Measurements from ENCODE around the gene SASH1. TPM values are rescaled to one million over a fixed set of nuclear protein-coding genes. Genes with fewer than 3 reads are reported as not detected.

The SASH1 gene
- total RNA-seq, 1 donor from 2014 or later: 1.6 TPM

DNA sequence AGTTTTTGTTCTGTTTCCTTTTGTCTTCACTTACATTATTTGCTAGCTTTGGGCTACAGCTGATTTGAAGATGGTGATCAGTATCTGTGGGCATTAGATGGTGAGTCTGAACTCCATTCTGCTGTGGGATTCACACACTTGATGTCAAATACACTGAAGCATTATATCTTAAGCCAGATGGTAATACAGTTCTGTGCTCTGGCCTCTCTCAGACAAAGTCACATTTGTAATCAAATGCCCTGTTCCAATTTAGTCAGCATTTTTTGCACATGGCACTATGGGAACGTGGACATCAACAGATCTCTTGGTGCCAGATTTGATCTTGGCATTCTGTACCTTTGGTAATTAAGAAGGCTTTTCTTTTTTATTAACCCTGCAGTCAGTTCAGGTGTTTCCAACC lies 56.0 kb downstream of the SASH1 start:
- intact Hi-C loops (cut with micrococcal nuclease): no loop called here

DNA sequence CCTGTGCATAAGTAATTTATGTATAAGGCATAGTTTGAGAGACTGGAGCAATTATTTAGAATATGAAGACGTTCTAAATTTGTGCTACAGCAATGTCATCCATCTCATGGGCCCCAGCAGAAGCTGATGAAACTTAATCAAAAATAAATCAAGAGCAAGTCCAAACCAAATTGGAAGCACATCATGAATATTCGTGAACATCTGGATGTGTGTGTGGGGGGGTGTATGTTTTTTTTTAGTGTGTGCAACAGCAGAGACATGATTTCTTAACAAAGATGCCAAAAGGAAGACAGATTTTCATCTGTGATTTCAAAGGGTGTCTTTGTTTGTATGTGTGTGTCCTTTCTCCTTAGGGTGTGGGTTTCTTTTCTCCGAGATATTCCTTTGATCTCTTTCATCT lies 58.9 kb downstream of the SASH1 start:
- intact Hi-C loops (cut with micrococcal nuclease): no loop called here

DNA sequence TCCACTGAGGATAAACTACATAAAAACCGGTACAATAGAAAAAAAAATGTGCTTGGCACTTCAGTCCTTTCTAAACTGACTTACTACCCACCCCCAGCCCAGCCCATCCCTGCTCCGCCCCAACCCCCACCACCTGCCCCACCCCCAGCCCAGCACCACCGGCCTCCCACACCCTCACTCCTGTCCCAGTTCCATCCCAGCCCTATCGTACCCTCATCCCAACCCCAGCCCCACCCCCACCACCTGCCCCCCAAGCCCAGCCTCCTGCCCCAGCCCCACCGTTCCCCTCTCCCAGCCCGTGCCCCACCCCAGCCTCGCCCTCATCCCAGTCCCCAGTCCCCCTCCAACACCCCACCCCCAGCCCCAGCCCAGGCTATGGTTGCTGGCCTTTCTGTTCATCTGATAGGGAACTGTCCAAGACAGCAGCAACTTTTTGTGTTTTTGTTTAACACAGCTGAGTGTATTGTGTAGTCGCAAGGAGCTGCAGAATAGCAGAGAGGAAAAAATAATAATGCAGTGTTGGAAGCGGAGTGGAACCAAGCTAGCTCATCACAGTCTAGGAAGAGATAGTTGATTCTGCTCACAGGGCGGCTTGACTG lies 61.9 kb downstream of the SASH1 start:
- intact Hi-C loops (cut with micrococcal nuclease): no loop called here

DNA sequence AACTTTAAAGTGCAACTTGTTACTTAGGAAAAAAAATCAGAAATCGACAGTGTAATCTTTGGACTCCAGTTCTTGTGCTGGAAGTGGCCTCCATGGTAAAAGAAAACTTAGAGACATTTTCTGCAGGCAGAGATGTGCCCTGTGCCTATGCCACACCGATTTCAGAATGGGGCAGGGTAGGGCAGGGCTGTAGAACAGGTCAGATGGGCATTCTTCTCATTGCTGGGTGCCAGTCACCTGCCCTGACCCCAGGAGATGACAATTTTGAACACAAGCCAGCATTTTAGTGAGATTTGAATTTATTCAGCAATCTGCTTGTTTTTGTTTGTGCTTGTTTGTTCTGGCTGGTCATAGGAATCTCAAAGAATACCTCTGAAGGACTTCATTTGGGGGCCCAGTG lies 63.3 kb downstream of the SASH1 start:
- intact Hi-C loops (cut with micrococcal nuclease): no loop called here

DNA sequence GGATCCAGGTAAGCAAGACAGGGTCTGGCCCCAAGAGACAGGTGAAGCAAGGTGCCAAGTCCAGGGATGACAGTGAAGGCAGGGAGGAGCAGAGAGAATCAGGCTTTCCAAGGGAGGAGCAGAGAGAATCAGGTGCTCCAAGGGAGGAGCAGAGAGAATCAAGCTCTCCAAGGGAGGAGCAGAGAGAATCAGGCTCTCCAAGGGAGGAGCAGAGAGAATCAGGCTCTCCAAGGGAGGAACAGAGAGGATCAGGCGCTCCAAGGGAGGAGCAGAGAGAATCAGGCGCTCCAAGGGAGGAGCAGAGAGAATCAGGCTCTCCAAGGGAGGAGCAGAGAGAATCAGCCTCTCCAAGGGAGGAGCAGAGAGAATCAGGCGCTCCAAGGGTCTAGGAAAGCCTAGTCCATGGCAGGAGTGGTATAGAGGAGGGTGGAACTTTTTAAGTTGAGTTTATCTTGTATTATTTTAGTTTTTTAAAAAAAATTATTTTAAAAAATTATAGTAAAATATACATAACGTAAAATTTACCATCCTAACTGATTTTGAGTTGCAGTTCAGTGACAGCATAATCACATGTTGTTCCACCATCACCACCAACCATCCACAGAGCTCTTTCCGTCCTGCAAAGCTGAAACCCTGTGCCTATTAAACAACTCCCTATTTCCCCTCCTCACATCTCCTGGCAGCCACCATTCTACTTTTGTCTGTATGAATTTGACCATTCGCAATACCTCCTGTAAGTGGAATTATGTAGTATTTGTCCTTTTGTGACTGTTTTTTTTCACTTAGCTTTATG lies 64.1 kb downstream of the SASH1 start:
- intact Hi-C loops (cut with micrococcal nuclease): no loop called here

DNA sequence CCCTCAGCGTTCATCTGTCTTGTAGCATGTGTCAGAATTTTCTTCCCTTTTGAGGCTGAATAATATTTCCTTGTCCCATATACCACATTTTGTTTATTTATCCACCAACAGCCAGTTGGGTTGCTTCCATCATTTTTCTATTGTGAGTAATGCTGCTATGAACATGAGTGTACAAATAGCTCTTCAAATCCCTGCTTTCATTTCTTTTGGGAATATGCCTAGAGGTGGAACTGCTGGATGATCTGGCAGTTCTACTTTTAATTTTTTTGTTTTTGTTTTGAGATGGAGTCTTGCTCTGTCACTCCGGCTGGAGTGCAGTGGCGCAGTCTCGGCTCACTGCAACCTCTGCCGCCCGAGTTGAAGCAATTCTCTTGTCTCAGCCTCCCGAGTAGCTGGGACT lies 64.7 kb downstream of the SASH1 start:
- intact Hi-C loops (cut with micrococcal nuclease): no loop called here

DNA sequence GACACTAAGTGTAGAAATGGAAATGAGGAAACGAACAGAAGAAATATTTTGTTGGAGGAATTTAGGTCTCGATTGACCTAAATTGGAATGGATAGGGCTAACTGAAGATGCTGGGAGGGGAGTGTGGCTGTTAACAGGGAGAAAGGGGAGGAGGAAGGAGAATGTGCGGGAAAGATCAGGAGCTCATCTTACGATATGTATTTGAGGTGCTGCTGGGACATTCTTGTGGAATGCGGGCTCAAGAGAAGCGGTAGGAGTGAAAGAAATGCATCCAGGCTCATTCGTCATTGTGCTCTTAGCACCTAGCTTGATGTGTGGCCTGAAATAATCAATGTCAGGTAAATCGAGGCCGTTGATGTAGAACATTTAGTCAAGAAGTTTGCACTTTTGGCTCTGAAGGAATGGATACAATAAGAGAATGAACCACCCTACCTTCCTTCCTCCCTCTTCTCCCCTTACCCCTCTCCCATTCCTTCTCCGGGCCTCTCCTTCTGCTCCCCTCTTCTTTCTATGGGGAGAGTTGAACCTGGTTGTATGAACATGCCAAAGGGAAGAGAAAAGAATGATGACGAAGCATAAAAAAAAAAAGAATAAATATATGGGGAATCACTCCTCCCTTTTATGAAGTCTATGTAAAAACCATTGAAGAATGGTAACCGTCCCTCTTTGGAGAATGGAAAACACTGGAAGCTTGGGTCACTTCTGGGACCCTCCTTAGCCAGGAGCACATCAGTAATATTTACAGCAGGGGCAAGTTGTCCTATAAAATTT lies 70.9 kb downstream of the SASH1 start:
- intact Hi-C loops (cut with micrococcal nuclease): no loop called here

DNA sequence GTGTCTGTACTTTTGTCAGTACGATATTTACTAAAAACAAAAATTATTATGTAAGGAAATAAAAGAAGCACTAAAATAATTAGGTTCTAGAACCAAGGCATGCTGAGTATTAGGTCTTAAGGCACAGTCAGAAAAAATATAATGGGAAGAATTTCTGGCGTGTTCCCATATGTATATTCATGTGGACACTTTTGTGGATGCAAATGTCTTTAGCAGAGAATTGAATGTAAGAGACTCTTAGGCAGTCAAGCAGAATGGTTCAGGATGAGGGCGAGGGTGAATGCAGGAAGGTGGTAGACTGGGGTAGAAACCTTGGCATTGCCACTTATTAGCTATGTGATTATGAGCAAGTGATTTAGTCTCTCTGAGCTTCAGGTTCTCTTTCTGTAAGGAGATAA lies 71.5 kb downstream of the SASH1 start:
- intact Hi-C loops (cut with micrococcal nuclease): no loop called here

DNA sequence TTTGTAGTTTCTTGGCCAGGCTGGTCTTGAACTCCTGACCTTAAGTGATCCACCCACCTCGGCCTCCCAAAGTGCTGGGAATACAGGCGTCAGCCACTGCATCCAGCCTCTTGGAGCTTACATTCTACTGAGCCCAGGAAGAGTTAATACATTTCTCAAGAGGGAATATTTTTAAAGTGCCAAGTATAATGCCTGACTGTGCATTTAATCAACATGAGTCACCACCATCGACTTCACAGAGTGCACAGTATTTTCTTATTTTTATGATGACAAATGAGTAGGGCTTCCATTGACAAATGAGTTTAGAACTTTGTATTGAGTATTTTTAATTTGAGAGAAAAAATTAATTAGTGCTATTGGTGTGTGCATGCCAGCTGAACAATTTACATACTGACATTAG lies 72.2 kb downstream of the SASH1 start:
- intact Hi-C loops (cut with micrococcal nuclease): no loop called here

DNA sequence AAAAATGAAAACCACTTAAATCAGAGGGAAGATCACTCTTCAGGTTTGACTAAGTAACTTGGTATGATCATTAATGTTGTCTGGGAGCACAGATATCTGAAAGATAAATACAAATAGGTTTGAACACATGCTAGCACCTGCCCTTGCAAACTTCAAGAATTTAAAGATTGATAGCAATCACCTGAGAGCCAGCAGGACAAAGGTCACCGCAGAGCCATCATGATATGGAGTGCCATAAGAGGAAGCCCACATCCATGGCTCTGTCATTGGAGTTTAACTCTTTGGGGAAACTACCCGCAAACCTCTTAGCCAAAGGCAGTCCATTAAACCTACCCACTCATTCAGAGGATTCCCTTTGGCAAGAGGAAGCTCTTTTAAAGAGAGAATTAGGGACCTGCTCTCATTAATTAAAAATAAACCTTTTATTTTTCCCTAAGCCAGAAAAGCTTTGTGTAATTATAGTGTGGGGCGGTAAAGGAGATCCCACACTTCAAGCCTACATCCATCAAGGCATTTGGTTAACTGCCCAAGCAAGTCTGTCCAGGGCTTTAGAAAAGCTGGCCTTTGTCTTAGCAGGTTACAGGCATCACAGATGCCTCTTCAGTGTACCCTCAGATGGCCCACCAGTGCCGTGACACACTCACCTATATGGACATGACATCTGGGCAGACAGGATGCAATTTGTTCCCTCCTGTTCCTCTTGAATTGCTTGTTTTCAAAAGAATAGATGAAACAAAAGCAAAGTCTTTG lies 73.0 kb downstream of the SASH1 start:
- intact Hi-C loops (cut with micrococcal nuclease): no loop called here

DNA sequence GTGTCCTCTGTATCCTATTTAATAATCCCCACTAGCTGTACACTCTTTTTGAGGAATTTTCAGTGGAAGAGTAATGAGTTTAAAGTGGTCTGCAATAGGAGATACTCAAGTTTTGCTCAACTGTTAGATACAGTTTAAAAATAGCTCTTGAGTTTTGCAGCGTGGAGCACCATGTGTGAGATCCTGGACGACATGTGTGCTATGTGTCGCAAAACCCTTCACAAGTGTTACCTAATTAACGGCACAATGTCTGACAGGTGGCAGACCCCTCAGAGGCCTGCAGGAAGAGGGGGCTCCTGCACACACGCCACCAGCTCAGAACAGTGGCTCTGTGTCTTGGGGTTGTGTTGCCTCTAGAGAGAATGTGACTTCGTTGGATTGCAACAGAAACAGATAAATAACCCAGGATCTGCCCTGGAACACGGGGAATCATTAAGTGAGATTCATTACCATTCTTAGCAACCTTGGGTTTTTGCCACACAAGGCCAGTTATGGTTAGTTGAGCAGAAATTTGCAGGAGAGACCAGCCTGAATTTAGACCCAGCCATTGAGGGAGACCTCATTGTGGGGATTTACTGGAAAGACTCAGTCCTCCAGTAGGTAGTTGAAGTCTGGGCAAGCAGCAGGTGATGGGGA lies 73.8 kb downstream of the SASH1 start:
- intact Hi-C loops (cut with micrococcal nuclease): no loop called here

DNA sequence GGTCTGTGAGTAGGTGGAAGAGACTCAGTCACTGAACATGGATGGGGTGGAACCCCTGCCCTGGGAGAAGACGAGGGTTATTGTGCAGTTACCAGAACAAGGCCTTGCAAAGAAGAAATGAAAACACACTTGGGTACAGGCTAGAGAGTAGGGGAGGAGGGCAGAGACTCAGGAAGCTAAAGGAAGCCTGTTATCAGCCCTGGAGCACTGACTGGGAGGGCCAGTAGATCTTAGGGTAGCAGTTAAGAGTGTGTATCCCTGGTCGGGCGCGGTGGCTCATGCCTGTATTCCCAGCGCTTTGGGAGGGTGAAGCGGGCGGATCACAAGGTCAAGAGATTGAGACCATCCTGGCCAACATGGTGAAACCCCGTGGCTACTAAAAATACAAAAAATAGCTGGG lies 74.4 kb downstream of the SASH1 start:
- intact Hi-C loops (cut with micrococcal nuclease): no loop called here

DNA sequence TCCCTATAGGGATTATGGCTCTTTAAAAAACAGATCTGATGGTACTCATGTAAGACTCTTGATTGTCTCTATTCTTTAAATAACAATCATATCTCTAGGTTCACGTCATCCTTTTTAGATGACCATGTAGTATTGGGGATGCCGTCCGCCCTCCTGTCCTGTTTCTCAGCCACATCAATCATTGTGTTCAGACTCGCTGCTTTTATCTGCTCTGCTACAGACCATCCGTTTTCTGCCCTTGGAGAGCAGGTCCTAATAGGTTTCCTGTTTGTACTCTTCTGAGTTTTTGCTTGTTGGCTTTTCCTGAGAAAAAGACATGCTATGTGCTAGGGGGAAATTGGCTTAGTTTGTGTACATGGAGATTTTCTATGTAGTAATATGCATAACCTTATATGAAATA lies 76.8 kb downstream of the SASH1 start:
- intact Hi-C loops (cut with micrococcal nuclease): no loop called here

DNA sequence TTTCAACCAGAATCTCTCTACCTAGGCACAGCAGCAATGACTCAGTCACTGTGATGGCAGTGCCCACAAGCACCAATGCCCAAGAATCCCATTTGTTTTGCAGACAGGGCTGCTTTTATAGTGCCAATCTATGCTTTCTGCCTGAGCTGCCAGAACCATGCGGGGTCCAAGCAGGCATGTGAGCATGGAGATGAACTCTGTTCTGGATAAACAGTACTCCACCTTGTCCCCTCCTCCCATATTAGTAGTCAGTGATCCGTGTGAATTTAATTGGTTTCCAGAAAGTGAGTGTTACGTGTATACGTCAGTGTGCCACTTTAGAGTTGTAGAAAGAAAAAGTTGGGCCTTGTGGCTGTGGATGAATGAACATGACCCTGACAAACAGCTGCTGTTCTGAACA lies 79.4 kb downstream of the SASH1 start:
- intact Hi-C loops (cut with micrococcal nuclease): no loop called here

DNA sequence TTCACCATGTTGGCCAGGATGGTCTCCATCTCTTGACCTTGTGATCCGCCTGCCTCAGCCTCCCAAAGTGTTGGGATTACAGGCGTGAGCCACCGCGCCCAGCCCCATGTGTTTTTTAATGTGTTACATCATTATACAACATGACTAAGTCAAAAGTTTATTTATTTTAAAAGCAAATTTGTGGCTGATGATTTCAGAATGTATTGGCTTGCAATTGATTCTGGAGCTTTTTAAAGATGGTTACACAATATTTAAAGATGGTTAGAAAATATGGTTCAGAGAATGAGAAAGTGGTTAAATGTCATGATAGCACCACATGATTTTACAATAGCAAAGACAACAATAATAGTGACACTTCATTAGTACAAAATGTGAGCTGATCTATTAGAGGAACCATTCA lies 80.5 kb downstream of the SASH1 start:
- intact Hi-C loops (cut with micrococcal nuclease): no loop called here

DNA sequence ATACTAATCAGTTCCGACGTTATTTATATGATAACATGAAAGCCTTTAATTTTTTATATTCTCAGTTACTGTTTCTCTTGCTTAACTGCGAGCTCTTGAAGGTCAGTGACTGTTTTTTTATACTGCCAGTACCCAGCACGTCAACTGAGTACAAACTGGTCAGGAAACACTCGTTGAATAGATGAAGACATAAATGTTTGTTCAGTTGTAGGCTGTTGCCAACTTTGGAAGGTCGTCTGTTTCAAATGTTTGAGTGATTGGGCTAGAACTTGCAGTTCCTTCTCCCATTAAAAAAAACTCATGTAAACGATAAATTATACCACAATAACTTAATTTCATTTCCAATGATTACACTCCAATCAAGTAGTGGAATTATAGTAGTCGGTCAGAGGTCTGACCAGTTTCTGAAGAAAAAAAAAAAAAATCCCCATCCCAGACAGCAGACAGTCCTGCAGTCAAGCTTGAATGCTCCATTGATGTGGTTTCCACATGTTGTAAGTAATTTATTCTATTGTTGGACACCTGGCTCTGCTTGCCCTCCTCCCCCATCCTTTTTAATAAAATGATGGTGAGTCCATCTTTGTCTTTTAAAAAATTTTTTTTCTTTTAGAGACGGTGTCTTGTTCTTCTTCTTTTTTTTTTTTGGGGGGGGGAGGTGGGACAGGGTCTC lies 81.1 kb downstream of the SASH1 start:
- intact Hi-C loops (cut with micrococcal nuclease): no loop called here

DNA sequence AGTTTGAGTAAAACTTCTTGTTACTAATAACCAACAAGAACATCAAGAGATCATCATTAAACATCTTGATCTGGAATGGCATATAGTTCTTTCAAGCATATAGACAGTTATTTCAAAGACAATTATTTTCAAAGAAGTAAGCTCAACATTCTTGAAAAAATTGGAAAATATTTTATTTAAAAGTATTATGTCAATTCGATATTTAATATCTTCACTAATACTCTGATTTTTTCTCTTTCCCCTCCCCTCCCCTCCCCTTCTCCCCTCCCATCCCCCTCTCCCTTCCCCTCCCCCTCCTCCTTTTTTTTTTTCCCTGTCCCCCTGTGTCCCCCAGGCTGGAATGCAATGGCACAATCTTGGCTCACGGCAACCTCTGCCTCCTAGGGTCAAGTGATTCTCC lies 82.8 kb downstream of the SASH1 start:
- intact Hi-C loops (cut with micrococcal nuclease): no loop called here

DNA sequence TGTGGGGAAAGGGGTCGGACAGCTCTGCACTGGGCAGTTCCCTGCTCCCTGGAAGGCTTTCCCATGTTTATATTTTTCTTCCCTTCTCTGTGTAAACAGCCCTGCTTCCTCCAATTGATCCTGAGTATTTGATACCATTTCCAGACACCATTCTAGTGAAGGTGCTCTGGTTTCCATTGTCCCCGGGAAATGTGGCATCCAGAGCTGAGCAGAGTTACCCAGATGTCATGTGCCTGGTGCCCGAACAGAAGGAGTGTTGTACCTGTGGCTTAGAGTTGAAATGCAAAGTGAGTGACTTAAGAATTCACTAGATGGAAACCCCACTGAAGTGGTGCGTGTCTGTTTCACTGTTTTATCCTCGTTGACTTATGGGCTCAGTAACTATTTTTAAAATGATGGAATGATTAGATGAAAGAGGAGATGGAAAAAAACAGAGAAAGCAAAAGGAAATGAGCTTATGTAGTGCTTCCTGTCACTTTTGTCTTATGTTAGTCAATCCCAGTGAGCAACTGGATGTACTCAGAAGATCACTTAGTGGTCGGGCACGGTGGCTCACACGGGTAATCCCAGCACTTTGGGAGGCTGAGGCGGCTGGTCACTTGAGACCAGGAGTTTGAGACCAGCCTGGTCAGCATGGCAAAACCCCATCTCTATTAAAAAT lies 83.8 kb downstream of the SASH1 start:
- intact Hi-C loops (cut with micrococcal nuclease): no loop called here

DNA sequence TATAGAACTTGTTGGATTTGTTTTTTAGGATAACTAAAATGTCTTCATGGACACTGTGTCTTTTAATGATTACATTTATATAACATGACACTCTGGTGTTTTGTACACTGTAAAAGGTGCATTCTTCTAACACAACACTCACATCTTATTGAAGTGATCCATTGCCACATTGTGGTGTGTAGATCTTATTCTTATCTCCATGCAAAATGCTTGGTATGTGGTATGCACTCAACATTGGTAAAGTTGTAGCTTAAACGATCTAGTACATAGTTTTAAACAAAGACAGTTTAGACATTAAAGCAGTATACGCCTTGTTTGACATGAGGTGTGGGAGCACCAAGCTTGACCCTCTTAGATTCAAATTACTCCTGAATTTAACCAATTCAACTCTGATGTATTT lies 84.7 kb downstream of the SASH1 start:
- intact Hi-C loops (cut with micrococcal nuclease): no loop called here

DNA sequence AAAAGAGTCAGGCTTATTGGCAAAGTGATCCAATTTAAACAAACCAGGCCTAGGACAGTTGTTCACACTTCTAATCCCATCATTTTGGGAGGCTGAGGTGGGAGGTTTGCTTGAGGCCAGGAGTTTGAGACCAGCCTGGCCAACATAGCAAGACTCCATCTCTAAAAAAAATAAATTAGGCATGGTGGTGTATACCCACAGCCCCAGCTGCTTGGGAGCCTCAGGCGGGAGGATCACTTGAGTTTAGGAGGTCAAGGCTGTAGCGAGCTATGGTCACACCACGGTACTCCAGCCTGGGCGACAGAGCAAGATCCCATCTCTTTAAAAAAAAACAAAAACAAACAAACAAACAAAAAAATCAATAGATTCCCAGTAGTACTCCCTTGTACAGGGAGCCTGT lies 86.8 kb downstream of the SASH1 start:
- intact Hi-C loops (cut with micrococcal nuclease): no loop called here

Measured in T-helper 1 cell treated with Interleukin-12 subunit alpha and Interleukin-12 subunit beta and Interleukin-4 antibody, amounts not matched to agents 30 ng/mL and 1 ng/mL, for 36 hours (primary cell).